GM11168 (cell line): Measurements from ENCODE around the gene TM9SF1.

Source experiments
- in situ Hi-C: fragments of 300-500 bp; cut with MboI; formaldehyde crosslinking; loops from one replicate; pipeline ENCODE4 v1.12.0; 2022; ENCODE audit warnings: low sequenced_read_pairs; ENCODE audit not compliant: unreplicated experiment

The TM9SF1 gene

DNA sequence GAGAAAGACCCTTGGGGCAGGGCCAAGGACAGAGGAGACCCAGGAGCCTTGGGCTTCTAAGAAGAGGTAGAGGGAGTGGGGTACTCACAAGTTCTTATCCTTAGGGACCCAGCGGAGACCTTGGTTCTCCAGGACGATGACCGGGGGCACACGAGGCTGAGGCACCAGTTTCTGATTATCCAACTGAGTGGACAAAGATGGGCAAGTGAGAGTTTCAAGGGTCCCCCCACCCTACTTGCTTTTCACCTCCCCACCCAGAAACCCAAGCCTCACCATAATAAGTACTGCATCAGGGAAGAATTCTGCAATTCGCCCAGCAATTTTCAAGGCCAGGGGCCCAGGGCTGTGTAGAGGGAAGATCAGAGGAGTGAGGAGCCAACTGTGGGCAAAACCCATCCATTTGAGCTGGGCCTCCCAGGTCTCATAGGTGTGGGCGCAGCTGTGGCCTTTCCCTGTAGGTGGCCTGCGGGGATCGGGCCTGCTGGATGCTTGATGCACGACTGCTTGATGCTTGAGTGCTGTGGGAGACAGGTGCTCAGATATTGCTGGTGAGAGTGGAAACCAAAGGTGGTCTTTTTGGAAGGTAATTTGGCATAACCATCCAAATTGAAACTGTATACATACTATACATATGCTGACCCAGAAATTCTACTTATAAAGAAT is 55.8 kb downstream of the TM9SF1 start:
- in situ Hi-C loops = no loop called here
